DND-41 (cell line): Measurements from ENCODE around the gene BCL7B.

Experiments used
- ATAC-seq: fragments of 200-7000 bp; cut with Tn5 transposase; 3 replicates; pipeline ENCODE4 v1.9.1; 2021; ENCODE audit warnings: low read depth; ENCODE audit not compliant: insufficient read depth
- DNase-seq: peaks from one replicate; pipeline ENCODE4 v3.0.0-alpha.2; 2020
- H2AFZ ChIP-seq: 2 replicates; pipeline ENCODE4 v1.6.0; 2012; ENCODE audit warnings: low read depth, low read length
- H3K27ac ChIP-seq: 2 replicates; pipeline ENCODE4 v1.5.1; 2012; ENCODE audit warnings: low read length, inconsistent platforms
- H3K27me3 ChIP-seq: fragments of 200-600 bp; sonication (generic); 2 replicates; pipeline ENCODE4 v1.6.0; 2012; ENCODE audit warnings: low read length, mild to moderate bottlenecking, inconsistent platforms; ENCODE audit not compliant: insufficient read depth, poor library complexity
- H3K36me3 ChIP-seq: 2 replicates; pipeline ENCODE4 v1.5.1; 2012; ENCODE audit warnings: low read length, inconsistent platforms; ENCODE audit not compliant: insufficient read depth
- H3K4me1 ChIP-seq: 2 replicates; pipeline ENCODE4 v1.5.1; 2012; ENCODE audit warnings: mild to moderate bottlenecking, low read length; ENCODE audit not compliant: insufficient read depth
- H3K4me2 ChIP-seq: 2 replicates; pipeline ENCODE4 v1.6.0; 2012; ENCODE audit warnings: mild to moderate bottlenecking, moderate library complexity, low read length, inconsistent platforms; ENCODE audit not compliant: insufficient read depth
- H3K4me3 ChIP-seq, 2 experiments: fragments of 200-600 bp in 1 of 2; shearing (Covaris generic) in 1 of 2; 2 replicates each; pipeline ENCODE4 v1.5.1; 2012 to 2016; ENCODE audit warnings: inconsistent platforms in 2 of 2, low read length in 2 of 2, mild to moderate bottlenecking in 2 of 2, low read depth in 1 of 2, moderate library complexity in 1 of 2
- H3K79me2 ChIP-seq: 2 replicates; pipeline ENCODE4 v1.6.0; 2012; ENCODE audit warnings: low read length, inconsistent platforms; ENCODE audit not compliant: insufficient read depth
- H3K9ac ChIP-seq: 2 replicates; pipeline ENCODE4 v1.6.0; 2012; ENCODE audit warnings: low read depth, mild to moderate bottlenecking, inconsistent platforms, low read length, moderate library complexity
- H3K9me3 ChIP-seq: 2 replicates; pipeline ENCODE4 v1.5.1; 2012; ENCODE audit warnings: low read length, moderate library complexity, mild to moderate bottlenecking, inconsistent platforms; ENCODE audit not compliant: insufficient read depth, severe bottlenecking
- H4K20me1 ChIP-seq: 2 replicates; pipeline ENCODE4 v1.6.0; 2012; ENCODE audit warnings: low read length; ENCODE audit not compliant: insufficient read depth
- CTCF ChIP-seq: IDR thresholded peaks from 2 replicates; pipeline ENCODE4 v1.5.1; 2012; ENCODE audit warnings: borderline replicate concordance, low read length, moderate library complexity, mild to moderate bottlenecking; ENCODE audit not compliant: poor library complexity, severe bottlenecking; ENCODE audit errors: extremely low read depth
- EZH2 ChIP-seq: IDR thresholded peaks from 3 replicates; pipeline ENCODE4 v1.6.1; 2012; ENCODE audit warnings: borderline replicate concordance, low read depth, mild to moderate bottlenecking, moderate library complexity, low read length, inconsistent platforms; ENCODE audit not compliant: severe bottlenecking

BCL7B gene

GRCh38 chr7:73573276-73573675 lies 15.8 kb upstream of the BCL7B start:
- ATAC-seq (no peak), DNase-seq (no peak)
- H3K9me3 ChIP-seq, result no peaks in the 10 kb centered on the region
- TF ChIP-seq CTCF (no peak), EZH2 (no peak)
- no peak overlapping the region for H3K4me2 ChIP-seq
- H3K27ac ChIP-seq, result no peak overlapping the region
- H3K27me3 ChIP-seq, result no peaks in the 10 kb centered on the region
- no peak overlapping the region for H3K9ac ChIP-seq
- peaks cover 17% of the 10 kb centered on the region; the same call in 1 of the 2 replicates for H4K20me1 ChIP-seq
- peaks cover 38% of the 10 kb centered on the region for H3K79me2 ChIP-seq
- H2AFZ ChIP-seq, result no peak overlapping the region
- H3K4me1 ChIP-seq, result peaks cover 42% of the 10 kb centered on the region
- peaks cover 62% of the 10 kb centered on the region for H3K36me3 ChIP-seq
- no peak overlapping the region for H3K4me3 ChIP-seq

GRCh38 chr7:73572767-73573186 lies 15.3 kb upstream of the BCL7B start:
- Histone ChIP-seq H4K20me1 (peaks cover 16% of the 10 kb centered on the region; the same call in 1 of the 2 replicates), H3K4me2 (no peak overlapping the region), H3K9me3 (no peaks in the 10 kb centered on the region), H3K27me3 (no peaks in the 10 kb centered on the region), H3K27ac (no peak overlapping the region), H3K4me1 (peaks cover 45% of the 10 kb centered on the region), H3K4me3 (no peak overlapping the region), H2AFZ (no peak overlapping the region), H3K9ac (no peak overlapping the region), H3K36me3 (peaks cover 58% of the 10 kb centered on the region), H3K79me2 (peaks cover 33% of the 10 kb centered on the region)
- ATAC-seq (no peak), DNase-seq (no peak)
- TF ChIP-seq EZH2, result no peak
- no peak for TF ChIP-seq CTCF

- no peak overlapping the region for H3K4me2 ChIP-seq
- H3K9me3 ChIP-seq, result no peaks in the 10 kb centered on the region
- DNase-seq, result no peak
- no peak overlapping the region for H2AFZ ChIP-seq
- H4K20me1 ChIP-seq, result peaks cover 13% of the 10 kb centered on the region; the same call in 1 of the 2 replicates
- H3K27ac ChIP-seq, result no peak overlapping the region
- peaks cover 39% of the 10 kb centered on the region for H3K4me1 ChIP-seq
- H3K4me3 ChIP-seq, result no peak overlapping the region
- peaks cover 17% of the 10 kb centered on the region for H3K79me2 ChIP-seq
- peaks cover 56% of the 10 kb centered on the region for H3K36me3 ChIP-seq
- H3K27me3 ChIP-seq, result no peaks in the 10 kb centered on the region
- ATAC-seq, result no peak
- no peak overlapping the region for H3K9ac ChIP-seq
- TF ChIP-seq CTCF (no peak), EZH2 (no peak)
Observed at GRCh38 chr7:73570977-73571376, 13.5 kb upstream of the BCL7B start.

- Histone ChIP-seq H3K4me1 (peaks cover 39% of the 10 kb centered on the region), H3K4me3 (no peak overlapping the region), H4K20me1 (peaks cover 13% of the 10 kb centered on the region; the same call in 1 of the 2 replicates), H3K9ac (no peak overlapping the region), H2AFZ (no peak overlapping the region), H3K79me2 (peaks cover 12% of the 10 kb centered on the region), H3K27me3 (no peaks in the 10 kb centered on the region), H3K9me3 (no peaks in the 10 kb centered on the region), H3K36me3 (peaks cover 56% of the 10 kb centered on the region), H3K27ac (no peak overlapping the region), H3K4me2 (no peak overlapping the region)
- no peak for DNase-seq
- TF ChIP-seq EZH2, result no peak
- TF ChIP-seq CTCF, result no peak
- ATAC-seq, result no peak
Observed at GRCh38 chr7:73570521-73570920, 13.0 kb upstream of the BCL7B start.
